Right lobe of liver (tissue), 4 donors: ENCODE measurements around the gene CKAP5.

Source experiments
- CTCF ChIP-seq, 4 donors: fragments of 200-600 bp in 3 of 4; fragments of 450-650 bp in 1 of 4; IDR thresholded peaks; one replicate each; pipeline versions ENCODE4 v1.5.1 to v1.8.0; 2016 to 2022; ENCODE audit warnings: antibody characterized with exemption in 4 of 4, mild to moderate bottlenecking in 2 of 4
- POLR2A ChIP-seq: fragments of 450-650 bp; IDR thresholded peaks from one replicate; pipeline ENCODE4 v1.6.1; 2017; ENCODE audit warnings: antibody characterized with exemption, mild to moderate bottlenecking
- donor health status: DM: no; HTN: no; CAD: no.
- donor health status: DM: no; HTN: no; CAD: no.
- donor health status: DM: no; HTN: yes; CAD: no.

GRCh38 chr11:46733234-46733633, 112.8 kb downstream of the CKAP5 start:
- TF ChIP-seq POLR2A: no peak
- no peak for TF ChIP-seq CTCF (IDR thresholded peaks at IDR 0.05)
